CD14-positive monocyte (primary cell): ENCODE results near the gene APOC3. TPM values are rescaled to one million over a fixed set of nuclear protein-coding genes. Genes with fewer than 3 reads are reported as not detected.

Source experiments
- DNase-seq, 3 donors: peaks; one replicate each; pipeline ENCODE4 v3.0.0-alpha.2; 2011 to 2022
- H2AFZ ChIP-seq: 2 replicates; pipeline ENCODE4 v1.6.0; 2012; ENCODE audit warnings: mild to moderate bottlenecking, low read depth, low read length, inconsistent platforms; ENCODE audit not compliant: insufficient read depth, poor library complexity, severe bottlenecking
- H3K27ac ChIP-seq, 2 donors: 1 replicate in 1 of 2; 2 replicates in 1 of 2; pipeline ENCODE4 v1.5.1; 2012 to 2013; ENCODE audit warnings: low read length in 2 of 2, control low read depth in 1 of 2, inconsistent platforms in 1 of 2, low read depth in 1 of 2, mild to moderate bottlenecking in 1 of 2
- H3K27me3 ChIP-seq, 2 donors: one replicate each; pipeline versions ENCODE4 v1.6.0 to v1.6.1; 2011 to 2013; ENCODE audit warnings: low read length in 2 of 2; ENCODE audit not compliant: control insufficient read depth in 2 of 2, insufficient read depth in 2 of 2
- H3K36me3 ChIP-seq, 2 donors: replicated peaks in 1 of 2; 1 replicate in 1 of 2; 2 replicates in 1 of 2; pipeline versions ENCODE4 v1.5.1 to v1.6.1; 2012 to 2013; ENCODE audit warnings: low read length in 2 of 2, control low read depth in 1 of 2, inconsistent platforms in 1 of 2, mild to moderate bottlenecking in 1 of 2; ENCODE audit not compliant: insufficient read depth in 2 of 2, control insufficient read depth in 1 of 2
- H3K4me1 ChIP-seq, 2 donors: 1 replicate in 1 of 2; 2 replicates in 1 of 2; pipeline versions ENCODE4 v1.5.1 to v1.6.1; 2012 to 2013; ENCODE audit warnings: low read length in 2 of 2, control low read depth in 1 of 2, inconsistent platforms in 1 of 2, mild to moderate bottlenecking in 1 of 2, moderate library complexity in 1 of 2; ENCODE audit not compliant: insufficient read depth in 2 of 2, control insufficient read depth in 1 of 2
- H3K4me2 ChIP-seq: replicated peaks from 2 replicates; pipeline ENCODE3; 2012; ENCODE audit warnings: low read length, moderate library complexity, mild to moderate bottlenecking; ENCODE audit not compliant: poor library complexity, severe bottlenecking; ENCODE audit errors: extremely low read depth
- H3K4me3 ChIP-seq, 3 experiments: fragments of 200-600 bp in 1 of 3; sonication (generic) in 1 of 3; replicated peaks in 1 of 3; 1 replicate in 2 of 3; 2 replicates in 1 of 3; pipeline ENCODE4 v1.5.1; 2011 to 2013; ENCODE audit warnings: low read length in 3 of 3, mild to moderate bottlenecking in 3 of 3, control low read depth in 2 of 3, low read depth in 2 of 3, inconsistent platforms in 1 of 3, moderate library complexity in 1 of 3
- H3K79me2 ChIP-seq: 2 replicates; pipeline ENCODE4 v1.6.0; 2012; ENCODE audit warnings: mild to moderate bottlenecking, control low read depth, inconsistent platforms, low read length, moderate library complexity; ENCODE audit not compliant: insufficient read depth
- H3K9ac ChIP-seq: 2 replicates; pipeline ENCODE4 v1.6.0; 2017; ENCODE audit warnings: low read length, mild to moderate bottlenecking; ENCODE audit not compliant: insufficient read depth, poor library complexity, severe bottlenecking
- H3K9me3 ChIP-seq, 2 donors: replicated peaks in 1 of 2; 1 replicate in 1 of 2; 2 replicates in 1 of 2; pipeline versions ENCODE4 v1.5.1 to v1.6.1; 2012 to 2013; ENCODE audit warnings: low read length in 2 of 2, control low read depth in 1 of 2; ENCODE audit not compliant: control insufficient read depth in 1 of 2, insufficient read depth in 1 of 2
- H4K20me1 ChIP-seq: 2 replicates; pipeline ENCODE4 v1.6.0; 2012; ENCODE audit warnings: mild to moderate bottlenecking, low read length, control low read depth, moderate library complexity; ENCODE audit not compliant: insufficient read depth
- H3K27ac Mint-ChIP-seq, 7 donors: one replicate each; pipeline ENCODE4 v1.8.0; 2020; ENCODE audit warnings: mild to moderate bottlenecking in 7 of 7, mixed read lengths in 7 of 7, moderate library complexity in 6 of 7, inconsistent platforms in 2 of 7
- H3K27me3 Mint-ChIP-seq, 3 donors: one replicate each; pipeline ENCODE4 v1.8.0; 2021 to 2022; ENCODE audit warnings: low read depth in 3 of 3, mild to moderate bottlenecking in 3 of 3, mixed read lengths in 3 of 3, moderate library complexity in 3 of 3, inconsistent platforms in 1 of 3
- H3K36me3 Mint-ChIP-seq, 2 donors: one replicate each; pipeline ENCODE4 v1.8.0; 2020; ENCODE audit warnings: mixed read lengths in 2 of 2, inconsistent platforms in 1 of 2, mild to moderate bottlenecking in 1 of 2
- H3K4me1 Mint-ChIP-seq: one replicate; pipeline ENCODE4 v1.8.0; 2020; ENCODE audit warnings: mild to moderate bottlenecking, mixed read lengths
- H3K4me3 Mint-ChIP-seq, 2 donors: one replicate each; pipeline ENCODE4 v1.8.0; 2020; ENCODE audit warnings: mild to moderate bottlenecking in 2 of 2, mixed read lengths in 2 of 2, moderate library complexity in 1 of 2
- H3K9me3 Mint-ChIP-seq, 7 donors: one replicate each; pipeline ENCODE4 v1.8.0; 2020 to 2022; ENCODE audit warnings: mixed read lengths in 7 of 7, mild to moderate bottlenecking in 6 of 7, moderate library complexity in 6 of 7, inconsistent platforms in 2 of 7
- WGBS: methylation state at CpG from one replicate; pipeline ENCODE4 v1.1.5; 2013; ENCODE audit warnings: missing lambda C conversion rate; ENCODE audit not compliant: insufficient coverage; 5-methylcytosine and 5-hydroxymethylcytosine counted together
- intact Hi-C, 2 donors: fragments of 100-400 bp; cut with micrococcal nuclease; formaldehyde crosslinking; loops; one replicate each; pipeline versions ENCODE4 v1.15.0 to v1.15.1; 2023
- polyA plus RNA-seq, 3 donors: library from polyadenylated mRNA; depleted of rRNA in 1 of 3; unstranded in 2 of 3; stranded (reverse) in 1 of 3; fragments of 300-500 nt in 2 of 3; fragments of >200 nt in 1 of 3; fragmentation: Illumina TruSeq in 2 of 3; gene quantifications; 1 replicate in 2 of 3; 2 replicates in 1 of 3; pipeline ENCODE4 v1.2.3, GENCODE V29; 2012 to 2021
- TF ChIP-seq, protein P1 (sequence below): fragments of 200-600 bp; IDR thresholded peaks from one replicate; pipeline ENCODE4 v1.8.0; 2022; ENCODE audit warnings: antibody characterized with exemption, mild to moderate bottlenecking

The APOC3 gene
- polyA plus RNA-seq, 3 donors, result not detected

GRCh38 chr11:116792144-116792868 is 37.4 kb upstream of the APOC3 start:
- Histone ChIP-seq H3K4me3 (no peak overlapping the region), H3K9ac (no peak overlapping the region), H3K79me2 (peaks cover 4% of the 10 kb centered on the region), H2AFZ (peak overlapping the region; percentile 3), H3K36me3 (no peaks in the 10 kb centered on the region), H3K27ac (no peak overlapping the region), H3K27me3 (no peaks in the 10 kb centered on the region), H3K4me1 (peaks cover 15 to 17% of the 10 kb centered on the region in 2 donors), H3K9me3 (no peaks in the 10 kb centered on the region), H4K20me1 (no peaks in the 10 kb centered on the region), H3K4me2 (no peak overlapping the region)
- Mint-ChIP-seq H3K4me3 (no peak overlapping the region), H3K27ac (peak overlapping the region in 1 of 7 donors; percentile 14), H3K36me3 (no peaks in the 10 kb centered on the region), H3K9me3 (peaks cover 0 to 2% (median 0%) of the 10 kb centered on the region in 7 donors), H3K27me3 (peaks cover 6 to 14% (median 8%) of the 10 kb centered on the region in 3 donors), H3K4me1 (peaks cover 21% of the 10 kb centered on the region)
- intact Hi-C loops, result no loop called here
- no peak for DNase-seq
- TF ChIP-seq, protein P1, sequence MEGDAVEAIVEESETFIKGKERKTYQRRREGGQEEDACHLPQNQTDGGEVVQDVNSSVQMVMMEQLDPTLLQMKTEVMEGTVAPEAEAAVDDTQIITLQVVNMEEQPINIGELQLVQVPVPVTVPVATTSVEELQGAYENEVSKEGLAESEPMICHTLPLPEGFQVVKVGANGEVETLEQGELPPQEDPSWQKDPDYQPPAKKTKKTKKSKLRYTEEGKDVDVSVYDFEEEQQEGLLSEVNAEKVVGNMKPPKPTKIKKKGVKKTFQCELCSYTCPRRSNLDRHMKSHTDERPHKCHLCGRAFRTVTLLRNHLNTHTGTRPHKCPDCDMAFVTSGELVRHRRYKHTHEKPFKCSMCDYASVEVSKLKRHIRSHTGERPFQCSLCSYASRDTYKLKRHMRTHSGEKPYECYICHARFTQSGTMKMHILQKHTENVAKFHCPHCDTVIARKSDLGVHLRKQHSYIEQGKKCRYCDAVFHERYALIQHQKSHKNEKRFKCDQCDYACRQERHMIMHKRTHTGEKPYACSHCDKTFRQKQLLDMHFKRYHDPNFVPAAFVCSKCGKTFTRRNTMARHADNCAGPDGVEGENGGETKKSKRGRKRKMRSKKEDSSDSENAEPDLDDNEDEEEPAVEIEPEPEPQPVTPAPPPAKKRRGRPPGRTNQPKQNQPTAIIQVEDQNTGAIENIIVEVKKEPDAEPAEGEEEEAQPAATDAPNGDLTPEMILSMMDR, result no peak
- WGBS, result 89% methylated on average over 7 of the region's 8 CpGs

GRCh38 chr11:116792869-116793771 is 36.6 kb upstream of the APOC3 start:
- H2AFZ ChIP-seq, result peak overlapping the region; percentile 68
- intact Hi-C loops, result no loop called here
- peaks cover 6 to 14% (median 10%) of the 10 kb centered on the region in 3 donors for H3K27me3 Mint-ChIP-seq
- H3K9me3 ChIP-seq, result no peaks in the 10 kb centered on the region
- 100% methylated on average over 5 of the region's 8 CpGs for WGBS
- H3K4me1 ChIP-seq, result peaks cover 12 to 14% of the 10 kb centered on the region in 2 donors
- H3K27me3 ChIP-seq, result no peaks in the 10 kb centered on the region
- no peak overlapping the region for H3K4me3 ChIP-seq
- TF ChIP-seq, protein P1, result no peak
- H3K4me1 Mint-ChIP-seq, result peaks cover 20% of the 10 kb centered on the region
- no peaks in the 10 kb centered on the region for H3K36me3 ChIP-seq
- H3K27ac ChIP-seq, result no peak overlapping the region
- no peak overlapping the region for H3K4me3 Mint-ChIP-seq
- H4K20me1 ChIP-seq, result no peaks in the 10 kb centered on the region
- H3K9ac ChIP-seq, result no peak overlapping the region
- DNase-seq, result no peak
- no peaks in the 10 kb centered on the region for H3K36me3 Mint-ChIP-seq
- H3K9me3 Mint-ChIP-seq, result peaks cover 0 to 2% (median 0%) of the 10 kb centered on the region in 7 donors
- H3K79me2 ChIP-seq, result no peaks in the 10 kb centered on the region
- H3K27ac Mint-ChIP-seq, result peak overlapping the region in 1 of 7 donors; percentile 14
- no peak overlapping the region for H3K4me2 ChIP-seq
